Urothelium cell line (cell line): Measurements from ENCODE around the gene HIVEP3.

Experiments
- DNase-seq: peaks from one replicate; pipeline ENCODE4 v3.0.0; 2011; ENCODE audit warnings: low spot score, mixed read lengths
- FAIRE-seq: peaks from 2 replicates; lab custom pipeline; 2011; peaks lifted over from hg19 to GRCh38; lab: Jason Lieb, UNC

The HIVEP3 gene

DNA sequence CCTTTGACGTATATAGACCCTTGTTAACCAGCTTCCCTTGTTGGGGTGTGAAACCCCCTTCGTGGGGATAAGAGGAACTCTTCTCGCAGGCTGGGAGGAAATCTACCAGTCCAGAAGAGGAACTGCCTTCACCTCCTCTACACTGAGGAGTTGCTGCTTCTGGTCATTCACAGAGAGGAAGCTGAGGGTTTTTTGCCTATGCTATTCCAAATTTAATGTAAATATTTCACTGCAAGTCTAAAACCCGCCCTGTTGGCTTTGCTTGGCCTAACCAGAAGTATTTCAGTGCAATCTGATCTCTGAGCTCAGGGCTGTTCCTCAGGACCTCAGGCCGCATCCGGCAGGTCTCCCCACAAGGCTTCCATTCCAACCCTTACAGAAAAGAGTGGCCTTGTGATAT, 150.1 kb downstream of the HIVEP3 start:
- DNase-seq = no peak
- no peak for FAIRE-seq

DNA sequence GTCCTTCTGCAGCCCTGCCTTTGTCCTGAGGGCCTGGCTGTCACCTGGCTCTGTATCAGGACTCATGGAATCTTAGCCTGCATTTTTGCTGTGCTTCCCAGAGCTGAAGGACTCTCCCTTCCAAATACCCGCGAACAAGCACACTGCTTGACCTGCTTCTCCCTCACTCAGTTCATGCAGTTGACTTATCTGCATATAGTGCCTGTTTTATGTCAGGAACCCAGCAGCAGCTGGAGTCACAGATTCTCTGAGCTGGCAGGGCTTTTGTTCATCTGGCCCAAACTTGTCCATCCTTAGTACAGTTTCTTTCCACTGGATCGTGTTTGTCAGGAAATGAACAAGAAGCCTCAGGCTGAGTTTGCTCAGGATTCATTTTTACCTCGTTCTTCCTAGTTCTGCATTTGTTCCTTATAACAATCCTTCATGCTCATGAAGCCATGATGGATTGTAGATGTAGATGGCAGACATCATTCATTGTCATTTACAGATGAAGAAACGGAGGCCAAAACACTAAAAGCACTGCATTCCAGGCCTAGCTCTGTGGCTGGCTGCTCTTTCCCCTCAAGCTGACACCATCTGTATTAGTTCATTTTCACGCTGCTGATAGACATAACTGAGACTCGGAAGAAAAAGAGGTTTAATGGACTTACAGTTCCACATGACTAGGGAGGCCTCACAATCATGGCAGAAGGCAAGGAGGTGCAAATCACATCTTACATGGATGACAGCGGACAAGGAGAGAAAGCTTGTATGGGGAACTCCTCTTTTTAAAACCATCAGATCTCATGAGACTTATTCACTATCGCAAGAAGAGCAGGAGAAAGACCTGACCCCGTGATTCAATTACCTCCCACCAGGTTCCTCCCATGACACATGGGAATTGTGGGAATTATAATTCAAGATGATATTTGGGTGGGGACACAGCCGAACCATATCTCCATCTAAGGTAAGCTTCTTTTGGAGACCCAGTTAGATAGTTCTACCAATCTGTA, 150.9 kb downstream of the HIVEP3 start:
- DNase-seq (no peak), FAIRE-seq (no peak)

DNA sequence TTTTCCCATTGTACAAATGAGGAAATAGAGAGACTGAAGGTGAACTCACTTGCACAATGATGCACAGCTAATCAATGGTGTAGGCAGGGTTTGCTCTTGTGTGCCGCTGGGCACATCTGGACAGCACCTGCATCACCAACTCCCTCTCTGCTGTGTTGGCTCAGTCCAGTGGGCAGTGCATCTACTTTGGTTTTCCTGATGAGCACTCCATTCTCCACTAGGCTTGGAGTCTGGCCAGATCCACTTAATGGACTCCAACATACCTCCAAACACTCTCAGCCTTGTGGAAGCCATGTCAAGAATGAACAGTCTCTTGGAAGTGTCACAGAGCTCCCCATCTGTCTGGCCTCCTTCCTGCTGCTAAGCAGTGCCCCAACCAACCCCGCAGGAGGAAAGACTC, 152.2 kb downstream of the HIVEP3 start:
- FAIRE-seq = peak; percentile 90

DNA sequence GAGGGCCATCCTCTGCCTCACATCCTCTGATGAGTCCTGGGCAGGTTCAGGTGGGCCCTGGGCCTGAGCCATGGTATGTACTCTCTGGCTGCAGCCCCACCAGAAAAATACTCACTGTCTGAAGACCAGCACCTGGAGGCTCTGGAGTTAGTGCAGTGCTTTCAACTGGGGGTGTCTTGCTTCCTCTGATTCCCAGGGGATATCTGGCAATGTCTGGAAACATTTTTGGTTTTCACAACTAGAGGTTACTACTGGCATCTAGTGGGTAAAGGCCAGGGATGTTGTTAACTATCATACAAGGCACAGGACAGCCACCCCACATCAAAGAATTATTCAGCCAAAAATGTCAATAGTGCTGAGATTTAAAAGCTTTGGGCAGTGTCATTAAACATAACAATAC, 152.7 kb downstream of the HIVEP3 start:
- FAIRE-seq (no peak), DNase-seq (no peak)

More for the DNA sequence above, 152.2 kb downstream of the HIVEP3 start:
- DNase-seq = no peak

DNA sequence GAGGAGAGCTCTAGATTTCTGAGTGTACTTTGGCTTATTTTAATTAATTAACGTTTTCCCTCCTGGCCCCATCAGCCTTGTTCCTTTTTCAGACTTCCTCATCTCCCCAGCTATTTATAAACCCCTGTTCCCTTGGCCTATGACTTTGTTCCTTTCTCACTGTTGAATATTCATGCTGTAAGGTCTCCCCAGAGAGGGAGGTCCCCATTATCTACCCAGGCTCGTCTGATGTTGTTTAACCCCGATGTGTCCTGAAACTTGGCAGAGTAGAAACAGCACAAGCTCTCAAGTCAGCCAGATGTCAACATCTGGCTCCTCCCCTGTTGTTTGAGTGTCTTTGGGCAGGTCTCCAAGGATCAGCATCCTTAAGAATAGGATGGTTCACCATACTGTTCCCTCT, 153.6 kb downstream of the HIVEP3 start:
- DNase-seq (no peak), FAIRE-seq (no peak)

DNA sequence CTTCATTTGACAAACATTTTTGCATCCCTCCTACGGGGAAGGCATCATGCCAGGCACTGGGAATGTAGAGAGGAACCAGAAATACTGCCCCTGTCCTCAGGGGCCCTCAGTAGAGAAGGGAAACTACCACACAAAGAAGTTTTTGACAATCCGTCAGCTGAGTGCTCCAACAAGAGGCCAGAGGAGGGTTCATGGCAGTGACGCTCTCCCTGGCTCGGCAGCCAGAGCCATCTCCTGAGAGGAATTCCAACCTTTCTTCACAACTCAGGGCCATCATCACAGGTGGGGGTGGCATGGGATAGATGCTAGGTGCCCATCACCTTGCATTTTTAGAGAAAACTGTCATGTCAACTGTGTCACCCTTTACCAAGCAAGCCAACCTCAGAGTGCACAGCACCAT, 154.1 kb downstream of the HIVEP3 start:
- DNase-seq (no peak), FAIRE-seq (no peak)

DNA sequence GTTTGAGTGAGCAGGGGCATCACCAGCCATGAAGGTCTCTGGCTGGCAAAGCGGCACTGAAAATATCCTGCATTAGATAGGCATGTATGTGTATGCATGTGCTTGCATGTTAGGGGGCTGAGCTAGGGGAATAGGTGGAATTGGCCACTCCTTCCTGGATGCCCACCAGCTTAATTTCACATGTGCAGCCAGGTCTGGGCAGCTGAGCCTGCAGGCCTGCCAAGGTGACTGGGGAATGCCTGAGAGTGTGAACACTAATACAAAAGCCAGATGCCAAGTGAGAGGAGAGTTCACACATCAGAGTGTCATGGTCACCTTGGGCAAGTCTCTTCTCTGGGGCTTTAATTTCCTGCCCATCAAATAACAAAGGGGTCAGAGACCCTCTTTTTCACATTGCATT, 155.9 kb downstream of the HIVEP3 start:
- DNase-seq (no peak), FAIRE-seq (no peak)

DNA sequence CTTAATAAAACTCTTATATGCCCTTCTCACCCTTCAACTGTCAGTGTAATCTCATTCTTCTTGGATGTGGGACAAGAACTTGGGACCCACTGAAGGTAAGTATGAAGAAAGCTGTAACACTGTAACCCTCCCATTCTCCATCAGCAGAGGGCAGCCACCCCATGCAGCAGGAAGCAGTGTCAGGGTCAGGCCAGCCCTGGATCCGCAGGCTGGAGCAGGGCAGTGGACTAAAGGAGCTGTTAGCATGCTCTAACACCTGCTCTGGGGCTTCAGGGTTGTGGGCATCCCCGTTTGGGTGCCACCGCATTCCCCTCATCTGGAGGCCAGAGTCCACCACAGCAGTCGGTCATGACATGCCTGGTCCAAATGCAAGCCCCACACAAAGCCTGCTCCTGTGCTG, 156.5 kb downstream of the HIVEP3 start:
- FAIRE-seq (no peak), DNase-seq (no peak)

DNA sequence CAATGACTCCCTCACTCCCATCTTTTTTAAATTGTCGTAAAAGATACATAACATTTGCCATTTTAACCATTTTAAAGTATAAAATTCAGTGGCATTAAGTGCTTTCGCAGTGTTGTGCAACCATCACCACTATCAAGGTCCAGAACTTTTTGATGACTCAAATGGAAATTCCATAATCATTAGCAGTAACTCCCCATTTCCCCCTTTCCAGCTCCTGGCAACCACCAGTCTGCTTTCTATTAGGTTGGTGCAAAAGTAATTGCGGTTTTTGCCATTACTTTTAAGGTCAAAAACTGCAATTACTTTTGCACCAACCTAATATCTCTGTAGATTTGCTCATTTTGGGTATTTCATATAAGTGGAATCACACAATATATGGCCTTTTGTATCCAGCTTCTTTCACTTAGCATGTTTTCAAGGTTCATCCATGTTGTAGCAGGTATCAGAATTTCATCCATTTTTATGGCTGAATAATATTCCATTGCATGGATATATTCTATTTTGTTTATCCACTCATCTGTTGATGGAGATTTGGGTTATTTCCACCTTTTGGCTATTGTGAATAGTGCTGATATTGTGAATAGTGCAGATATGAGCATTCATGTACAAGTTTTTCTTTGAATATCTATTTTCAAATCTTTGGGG, 159.7 kb downstream of the HIVEP3 start:
- no peak for DNase-seq
- FAIRE-seq = no peak

DNA sequence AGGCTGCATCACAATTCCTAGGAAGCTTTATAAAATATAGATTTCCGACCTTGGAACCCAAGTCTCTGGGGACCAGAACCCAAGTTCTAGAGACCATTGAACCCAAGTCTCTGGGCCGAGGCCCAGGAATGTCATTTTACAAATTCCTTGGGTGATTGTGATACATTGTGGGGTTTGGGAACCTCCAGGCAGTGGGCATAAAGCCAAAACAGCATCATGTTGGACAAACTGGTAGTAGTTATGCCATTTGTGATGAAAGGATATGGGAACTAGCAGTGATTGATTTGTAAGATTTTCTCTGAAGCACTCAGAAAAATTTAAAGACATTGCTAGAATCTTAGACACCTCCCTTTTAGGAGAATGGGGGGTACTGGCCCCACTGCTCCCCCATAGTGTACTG, 160.2 kb downstream of the HIVEP3 start:
- DNase-seq (no peak), FAIRE-seq (peak; percentile 9)

DNA sequence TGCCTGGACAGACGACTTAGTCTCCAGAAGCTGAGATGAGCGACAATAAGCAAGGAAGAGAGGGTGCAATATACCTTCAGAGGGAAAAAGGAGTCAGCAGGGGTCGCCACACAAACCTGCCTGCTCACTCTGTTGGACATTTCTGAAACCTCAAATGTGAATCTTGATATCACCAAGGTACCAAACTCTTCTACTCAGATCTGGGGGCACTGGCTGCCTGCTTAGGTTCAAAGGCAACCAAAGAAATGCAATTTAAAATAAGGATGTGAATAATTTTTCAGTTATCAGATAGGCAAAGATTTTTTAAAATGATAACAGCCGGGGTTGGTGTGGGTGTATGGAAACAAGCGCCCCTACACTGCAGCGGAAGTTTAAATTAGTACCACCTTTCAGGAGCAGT, 164.2 kb downstream of the HIVEP3 start:
- FAIRE-seq (no peak), DNase-seq (no peak)

DNA sequence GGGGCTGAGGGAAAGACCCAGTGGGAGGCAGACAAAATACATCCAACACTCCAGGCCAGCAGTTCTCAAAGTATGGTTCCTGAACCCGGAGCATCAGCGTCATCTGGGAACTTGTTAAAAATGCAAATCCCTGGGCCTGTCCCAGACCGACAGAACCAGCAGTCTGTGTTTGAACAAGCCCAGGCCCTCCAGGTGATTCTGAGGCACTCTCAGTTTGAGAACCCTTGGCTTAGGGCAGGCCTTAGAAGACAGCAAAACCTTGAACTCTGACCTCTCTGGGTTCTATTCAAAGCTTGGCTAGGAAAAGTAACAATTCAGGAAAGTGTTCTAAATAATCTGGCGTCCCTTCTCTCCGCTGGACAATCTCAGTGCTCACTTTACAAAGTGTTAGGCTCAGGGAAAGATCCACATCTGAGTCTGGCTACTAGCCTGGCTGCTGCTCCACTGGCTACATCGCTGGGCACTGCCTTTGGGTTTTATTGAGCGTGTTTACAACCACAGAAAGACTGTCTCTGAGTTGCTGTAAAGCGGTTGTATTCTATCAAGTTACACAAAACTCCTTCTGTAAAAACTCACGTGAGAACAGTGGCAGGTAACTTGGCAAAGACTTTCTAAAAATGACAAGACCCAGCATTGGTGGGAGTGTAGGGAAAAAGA, 166.1 kb downstream of the HIVEP3 start:
- no peak for FAIRE-seq
- no peak for DNase-seq

DNA sequence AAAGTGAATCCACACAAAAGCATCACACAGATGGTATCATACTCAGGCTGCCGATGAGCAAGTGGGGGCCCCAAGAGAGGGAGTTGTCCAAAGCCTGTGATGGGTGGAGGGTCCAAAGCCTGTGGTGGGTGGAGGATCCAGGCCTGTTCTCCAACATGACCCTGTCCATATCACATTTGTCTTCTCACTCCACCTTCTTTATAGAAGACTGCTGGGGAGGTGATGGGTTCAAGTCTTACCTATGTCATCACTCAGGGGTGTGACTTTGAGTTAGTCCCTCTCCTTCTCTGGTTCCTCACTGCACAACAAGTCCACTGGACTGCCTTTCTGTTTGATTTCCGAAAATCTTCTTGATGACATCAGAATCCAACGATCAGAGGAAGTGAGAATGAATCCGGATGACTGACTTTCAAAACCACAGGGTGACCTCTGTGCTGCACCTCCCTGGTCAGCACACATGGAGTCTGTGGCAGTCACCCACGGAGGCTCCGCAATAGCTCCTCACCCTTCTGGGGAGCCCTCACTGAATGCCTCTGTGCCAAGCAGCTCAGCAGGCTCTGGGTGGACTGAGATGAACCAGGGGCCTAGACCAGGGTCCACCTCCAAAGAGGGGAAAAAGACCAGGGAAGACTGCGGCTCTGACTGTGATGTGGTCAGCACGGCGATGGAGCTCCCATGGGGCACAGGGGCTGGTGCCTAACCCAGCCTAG, 166.8 kb downstream of the HIVEP3 start:
- FAIRE-seq (peak; percentile 30), DNase-seq (no peak)

DNA sequence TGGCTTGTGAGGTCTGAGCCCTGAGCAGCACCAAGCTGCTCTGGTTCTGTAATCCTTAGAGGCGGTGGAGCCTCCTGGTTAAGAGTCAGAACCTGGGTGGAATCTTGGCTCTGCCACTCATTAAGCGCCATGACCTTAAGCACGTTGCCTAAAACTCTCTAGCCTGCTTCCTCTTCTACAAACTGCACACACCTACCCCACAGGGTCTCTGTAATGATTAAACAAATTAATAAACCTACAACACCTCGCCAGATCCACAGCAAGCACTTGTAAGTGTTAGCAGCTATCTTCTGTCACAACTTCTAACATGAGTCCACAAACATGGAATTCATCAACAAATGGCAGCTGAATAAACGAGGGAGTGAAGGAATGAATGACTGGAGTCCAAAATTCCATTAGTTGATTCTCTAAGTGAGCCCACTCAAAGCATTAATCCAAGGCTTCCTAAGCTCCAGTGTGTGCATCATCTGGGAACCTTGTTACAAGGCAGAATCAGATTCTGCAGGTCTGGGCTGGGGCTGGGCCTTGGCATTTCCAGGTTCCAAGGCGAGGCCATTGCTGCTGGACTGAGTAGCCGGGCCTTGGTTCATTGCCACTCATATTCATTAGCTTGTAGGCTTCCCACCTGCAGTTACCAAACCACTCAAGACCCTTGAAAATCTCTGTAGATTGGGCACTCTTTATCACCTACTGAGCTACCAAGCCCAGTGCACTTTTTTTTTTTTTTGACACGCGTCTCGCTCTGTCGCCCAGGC, 168.6 kb downstream of the HIVEP3 start:
- peak; percentile 66 for FAIRE-seq
- DNase-seq = no peak

DNA sequence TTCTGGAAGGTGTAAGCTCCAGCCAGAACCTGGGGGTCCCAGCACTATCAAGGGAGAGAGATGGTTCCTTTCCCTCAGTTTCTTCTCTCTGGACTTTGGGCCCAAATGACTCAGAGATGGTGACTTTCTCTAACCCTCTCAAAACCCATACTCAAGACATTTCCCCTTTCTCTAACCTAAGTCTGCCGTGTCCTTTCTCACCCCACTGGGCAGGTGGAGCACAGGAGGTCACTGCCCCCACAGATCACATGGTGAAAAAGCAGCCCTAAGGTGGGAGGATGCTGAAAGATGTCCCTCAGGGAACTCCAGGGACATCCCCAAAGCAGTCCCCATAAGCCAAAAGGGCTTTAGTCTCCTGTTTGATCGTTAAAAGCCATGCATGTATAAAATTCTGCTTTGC, 173.7 kb downstream of the HIVEP3 start:
- FAIRE-seq (peak; percentile 32), DNase-seq (no peak)

DNA sequence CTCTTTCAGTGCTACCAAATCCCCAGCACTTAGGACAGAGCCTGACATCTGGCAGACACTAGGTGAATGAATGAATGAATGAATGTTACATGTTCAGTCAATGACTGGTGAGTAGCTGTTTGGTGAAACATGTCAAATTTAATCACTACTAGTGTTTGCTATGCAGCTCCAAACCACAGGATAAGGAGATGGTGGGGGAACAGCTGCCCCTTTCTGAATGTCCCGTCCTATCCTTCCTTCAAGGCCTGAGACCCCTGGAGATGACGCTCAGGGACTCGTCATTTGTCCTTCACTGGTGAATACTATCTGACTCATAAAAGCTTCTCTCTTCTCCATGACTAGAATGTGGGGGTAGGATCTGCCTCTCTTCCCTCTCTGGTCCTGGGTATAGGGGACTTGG, 175.4 kb downstream of the HIVEP3 start:
- DNase-seq (no peak), FAIRE-seq (peak; percentile 42)

DNA sequence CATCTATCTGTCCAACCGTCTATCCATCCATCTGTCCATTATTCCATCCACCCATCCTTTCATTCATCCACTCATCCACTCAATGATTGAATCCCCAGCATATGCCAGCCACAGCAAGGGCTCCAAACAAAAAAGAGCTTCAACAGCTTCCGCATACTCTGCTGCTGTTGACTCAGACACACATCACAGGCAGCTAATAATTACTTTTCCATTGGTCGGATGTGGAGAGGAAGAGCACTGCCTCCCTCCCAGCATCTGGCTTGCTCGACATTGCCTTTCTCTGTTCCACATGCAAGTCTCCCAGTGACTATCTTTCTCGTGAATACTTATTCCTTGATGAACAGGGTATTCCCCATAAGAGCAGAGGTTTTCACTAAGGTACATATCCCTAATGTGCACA, 176.5 kb downstream of the HIVEP3 start:
- DNase-seq (no peak), FAIRE-seq (peak; percentile 32)

DNA sequence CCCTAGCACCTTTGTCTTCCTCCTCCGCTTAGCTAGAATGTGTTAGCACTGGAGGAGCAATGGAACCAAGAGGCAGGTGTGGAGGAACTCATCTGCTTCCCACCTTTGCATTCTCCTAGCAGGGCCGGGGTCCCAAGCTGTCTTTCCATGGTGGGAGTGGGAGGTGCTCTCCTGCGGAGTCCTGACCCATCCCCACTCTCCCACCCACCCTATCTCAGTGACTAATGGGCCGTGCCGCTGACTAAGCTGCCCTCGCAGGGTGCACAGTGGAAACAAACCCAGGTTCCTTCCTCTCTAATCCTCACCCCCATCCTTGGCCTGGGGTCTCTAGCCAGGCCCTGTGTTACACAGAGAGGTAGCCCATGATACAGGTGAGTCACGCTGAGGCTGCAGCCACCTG, 177.5 kb downstream of the HIVEP3 start:
- FAIRE-seq = peak; percentile 27
- DNase-seq = no peak

DNA sequence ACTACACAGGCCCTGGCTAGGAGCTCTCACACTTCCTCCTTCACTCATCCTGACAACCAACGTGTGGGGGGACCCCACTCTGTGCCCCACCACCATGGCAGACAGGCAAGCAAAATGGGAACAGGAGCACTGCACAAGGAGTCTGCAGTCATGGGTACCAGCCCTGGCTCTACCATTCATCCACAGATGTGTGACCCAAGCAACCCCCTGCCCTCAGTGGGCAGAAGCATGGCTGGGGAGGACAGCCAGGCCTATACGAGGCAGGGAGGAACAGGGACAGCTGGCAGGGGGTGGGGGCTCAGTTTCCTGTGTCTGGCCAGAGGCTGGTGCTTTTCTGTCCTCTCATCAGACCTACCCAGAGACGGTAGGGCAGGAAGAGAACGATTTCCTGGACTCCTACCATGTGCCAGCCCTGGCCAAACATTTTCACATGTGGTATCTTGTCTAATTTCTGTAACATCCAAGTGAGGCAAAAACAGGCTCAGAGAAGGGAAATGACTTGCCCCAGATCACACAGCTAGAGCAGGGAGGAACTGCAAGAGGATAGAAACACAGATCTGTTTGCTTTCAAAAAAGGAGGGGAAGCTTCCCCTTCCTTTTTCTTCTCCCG, 178.0 kb downstream of the HIVEP3 start:
- DNase-seq (no peak), FAIRE-seq (peak; percentile 71)

DNA sequence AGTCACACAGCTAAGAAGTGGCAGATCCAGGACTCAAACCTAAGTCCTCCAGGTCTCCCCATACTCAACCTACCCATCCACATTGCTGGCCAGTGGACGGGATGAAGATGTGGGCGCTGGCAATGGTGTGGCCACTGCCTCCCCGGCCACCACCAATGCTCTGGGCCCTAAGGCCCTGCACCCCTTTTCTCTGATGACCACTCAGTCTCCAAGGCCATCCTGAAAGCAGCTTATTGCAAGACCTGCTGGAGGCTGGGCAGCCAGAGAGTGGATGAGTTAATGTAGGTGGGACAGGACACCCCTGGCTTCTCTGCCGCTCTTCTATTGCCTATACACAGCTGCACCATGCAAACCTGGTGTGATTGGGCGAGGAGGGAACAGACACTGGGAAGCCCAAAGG, 178.7 kb downstream of the HIVEP3 start:
- DNase-seq (no peak), FAIRE-seq (peak; percentile 88)
